GM18867 (cell line): ENCODE results near the gene SRF.
"Not testable (repeated sequence)": the region's sequence is repeated elsewhere in the genome, so short reads cannot be mapped to it uniquely, and the experiment has no call there.

ENCODE experiments used
- ATAC-seq: cut with Tn5 transposase; IDR thresholded peaks from one replicate; pipeline ENCODE4 v1.9.1; 2021; ENCODE audit warnings: mild to moderate bottlenecking, moderate library complexity; ENCODE audit not compliant: unreplicated experiment

The SRF gene

GRCh38 chr6:43170931-43171706, at the start of gene SRF:
SRF (plus strand) TSS chr6:43171269; CDS start chr6:43171657, 388 bp downstream.
- peak; percentile 54 for ATAC-seq

DNA sequence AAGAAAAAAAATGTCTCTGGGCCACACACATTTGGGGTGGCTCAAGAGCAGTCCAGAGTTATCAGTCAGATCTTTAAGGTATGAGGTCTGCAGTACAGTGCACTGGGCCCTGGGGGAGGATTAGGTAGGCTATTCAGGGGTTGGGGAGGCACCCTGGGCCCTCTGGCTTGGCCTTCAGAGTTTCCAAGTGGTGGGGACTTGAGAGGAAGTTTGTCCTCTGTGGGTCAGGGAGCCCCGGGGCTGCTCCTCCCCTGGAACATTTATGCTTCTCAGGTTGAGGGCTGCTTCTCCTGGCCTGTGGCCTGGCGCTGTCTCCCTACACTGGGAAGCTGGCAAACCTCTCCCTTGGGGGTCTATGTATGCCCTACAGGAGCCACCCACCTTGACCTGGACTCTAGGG, 48.9 kb upstream of the SRF start:
- ATAC-seq = no peak

DNA sequence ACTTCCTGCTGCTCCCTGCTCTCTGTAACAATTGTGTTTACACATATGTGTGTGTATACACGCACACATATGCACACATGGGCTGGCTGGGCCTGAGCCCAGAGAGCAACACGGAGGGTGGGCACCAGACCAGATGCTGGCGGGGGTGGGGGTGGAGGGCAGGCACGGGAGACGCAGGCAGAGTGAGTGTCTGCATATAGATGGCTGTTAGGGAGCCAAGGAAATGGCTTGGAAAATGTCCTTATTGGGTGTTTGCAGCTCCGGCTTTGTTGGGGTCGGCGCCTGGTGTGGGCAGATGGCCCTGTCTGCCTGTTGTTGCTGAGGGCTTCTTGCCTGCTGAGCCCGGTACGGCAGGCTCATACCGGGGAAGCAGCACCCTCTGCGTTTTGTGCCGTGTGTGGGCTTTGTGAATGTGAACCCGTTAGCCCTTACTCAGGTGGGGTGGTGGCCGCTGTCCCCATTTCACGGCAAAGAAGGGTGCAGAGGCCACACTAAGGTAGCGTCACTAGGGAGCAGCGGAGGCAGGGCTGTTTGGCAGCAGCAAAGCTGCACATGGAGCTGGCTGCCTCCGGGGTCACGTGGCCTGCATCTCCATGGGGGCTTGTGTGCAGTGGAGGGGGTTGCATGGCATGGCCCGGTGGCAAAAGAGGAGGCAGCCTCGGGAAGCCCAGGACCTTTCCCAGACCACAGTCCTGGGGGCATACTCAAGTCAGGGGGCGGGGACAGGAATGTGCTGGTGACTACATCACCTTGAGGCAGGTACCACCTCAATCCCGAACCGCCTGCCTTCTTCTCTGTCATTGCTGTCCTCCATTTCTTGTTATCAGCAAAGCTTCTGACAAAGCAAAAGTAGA, 47.4 kb upstream of the SRF start:
- no peak for ATAC-seq

DNA sequence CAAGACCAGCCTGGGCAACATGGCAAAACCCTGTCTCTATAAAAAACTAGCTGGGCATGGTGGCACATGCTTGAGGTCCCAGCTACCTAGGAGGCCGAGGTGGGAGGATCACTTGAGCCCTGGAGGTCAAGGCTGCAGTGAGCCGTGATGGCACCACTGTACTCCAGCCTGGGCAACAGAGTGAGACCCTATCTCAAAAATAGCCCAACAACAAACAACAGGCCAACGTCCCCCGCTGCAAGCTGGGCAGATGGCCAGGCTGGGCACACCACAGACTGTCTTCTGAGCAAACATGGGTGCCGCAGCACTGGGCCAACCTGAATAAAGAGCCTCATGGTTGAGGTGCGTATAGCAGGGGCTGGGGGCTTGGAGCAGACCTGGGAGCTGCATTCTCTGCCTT, 46.6 kb upstream of the SRF start:
- ATAC-seq = no peak

DNA sequence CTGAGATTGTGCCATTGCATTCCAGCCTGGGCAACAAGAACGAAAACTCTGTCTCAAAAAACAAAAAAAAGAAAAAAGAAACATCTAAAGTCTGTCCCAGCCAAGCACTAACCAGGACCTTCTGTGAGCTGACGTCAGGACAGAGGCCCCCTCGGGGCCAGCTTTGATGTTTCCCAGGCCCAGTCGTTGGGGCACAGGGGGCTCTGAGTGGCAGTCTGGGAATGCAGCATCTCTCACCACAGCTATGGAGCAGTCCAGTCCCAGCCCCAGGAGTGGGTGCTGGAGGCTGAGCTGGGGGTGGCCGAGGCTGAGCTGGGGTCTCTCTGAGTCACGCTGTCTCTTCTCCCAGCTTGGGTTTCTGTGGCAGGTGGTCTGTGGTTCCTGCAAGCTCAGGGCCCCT, 46.0 kb upstream of the SRF start:
- ATAC-seq = no peak

DNA sequence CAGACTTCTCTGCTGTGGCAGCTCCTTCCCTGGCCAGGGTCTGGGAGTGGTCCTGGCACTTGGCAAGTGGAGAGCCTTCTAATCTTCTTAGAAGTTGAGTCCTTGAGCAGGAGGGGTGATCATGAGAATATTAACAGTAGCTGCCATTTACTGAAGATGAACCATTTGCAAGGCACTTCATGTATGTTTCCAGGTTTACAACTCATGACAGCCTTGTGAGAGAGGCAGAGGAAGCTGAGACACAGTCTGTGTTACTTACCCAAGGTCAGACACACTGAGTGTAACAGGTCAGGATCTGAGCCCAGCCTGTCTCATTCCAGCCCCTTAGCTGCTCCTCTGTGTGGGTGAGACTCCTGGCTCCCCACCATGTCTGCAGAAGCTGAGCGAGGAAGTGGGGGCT, 45.5 kb upstream of the SRF start:
- no peak for ATAC-seq

DNA sequence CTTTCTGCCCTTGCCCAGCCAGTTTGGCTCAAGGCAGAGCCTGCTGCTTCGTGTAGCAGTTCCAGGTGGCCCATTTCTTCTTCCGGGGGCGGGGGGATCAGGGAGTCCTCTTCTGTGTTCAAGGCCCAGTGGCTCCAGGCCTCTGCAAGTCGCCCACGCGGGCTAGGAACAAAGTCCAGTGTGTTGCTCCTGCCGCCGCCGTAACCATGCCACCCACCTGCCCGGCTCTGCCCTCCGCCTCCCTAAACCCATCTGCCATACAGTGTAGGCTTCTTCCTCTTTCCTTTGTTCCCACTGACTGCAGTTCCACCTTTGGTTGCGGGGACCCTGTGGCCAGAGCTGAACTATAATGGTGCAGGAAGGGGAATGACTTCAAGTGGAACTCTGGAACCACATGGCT, 43.9 kb upstream of the SRF start:
- ATAC-seq = no peak

- no peak for ATAC-seq
These were observed 43.2 kb upstream of the SRF start for GRCh38 chr6:43127877-43128276.

DNA sequence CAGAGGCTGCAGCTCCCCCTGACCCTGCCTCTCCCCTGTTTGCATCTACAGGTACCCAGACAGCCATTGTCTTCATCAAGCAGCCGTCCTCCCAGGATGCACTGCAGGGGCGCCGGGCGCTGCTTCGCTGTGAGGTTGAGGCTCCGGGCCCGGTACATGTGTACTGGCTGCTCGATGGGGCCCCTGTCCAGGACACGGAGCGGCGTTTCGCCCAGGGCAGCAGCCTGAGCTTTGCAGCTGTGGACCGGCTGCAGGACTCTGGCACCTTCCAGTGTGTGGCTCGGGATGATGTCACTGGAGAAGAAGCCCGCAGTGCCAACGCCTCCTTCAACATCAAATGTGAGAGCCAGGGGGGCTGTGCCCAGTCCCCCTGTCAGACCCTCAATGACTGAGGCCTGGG, 42.1 kb upstream of the SRF start:
- ATAC-seq = no peak

GRCh38 chr6:43129434-43130194, 41.5 kb upstream of the SRF start:
- ATAC-seq = no peak

DNA sequence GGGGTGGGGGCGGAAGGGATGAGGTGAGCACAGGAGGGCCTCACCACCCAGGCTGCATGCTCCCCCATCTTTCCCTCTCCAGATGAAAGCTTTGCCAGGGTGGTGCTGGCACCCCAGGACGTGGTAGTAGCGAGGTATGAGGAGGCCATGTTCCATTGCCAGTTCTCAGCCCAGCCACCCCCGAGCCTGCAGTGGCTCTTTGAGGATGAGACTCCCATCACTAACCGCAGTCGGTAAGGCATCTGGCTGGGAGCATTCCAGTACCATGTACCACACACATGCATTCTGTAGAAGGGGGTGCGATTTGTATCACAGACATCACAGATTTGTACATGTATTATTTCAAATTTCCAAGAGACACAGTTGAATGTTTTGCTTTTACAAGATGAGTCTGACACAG, 40.6 kb upstream of the SRF start:
- no peak for ATAC-seq

DNA sequence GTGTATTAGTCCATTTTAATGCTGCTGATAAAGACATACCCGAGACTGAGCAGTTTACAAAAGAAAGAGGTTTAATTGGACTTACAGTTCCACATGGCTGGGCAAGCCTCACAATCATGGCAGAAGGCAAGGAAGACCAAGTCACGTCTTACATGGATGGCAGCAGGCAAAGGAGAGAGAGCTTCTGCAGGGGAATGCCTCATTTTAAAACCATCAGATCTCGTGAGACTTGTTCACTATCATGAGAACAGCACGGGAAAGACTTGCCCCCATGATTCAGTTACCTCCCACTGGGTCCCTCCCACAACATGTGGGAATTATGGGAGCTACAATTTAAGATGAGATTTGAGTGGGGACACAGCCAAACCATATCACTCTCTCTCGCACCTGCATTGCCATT, 39.7 kb upstream of the SRF start:
- not testable (repeated sequence) for ATAC-seq

- ATAC-seq = no peak
These were observed 32.8 kb upstream of the SRF start for GRCh38 chr6:43138267-43138666.

DNA sequence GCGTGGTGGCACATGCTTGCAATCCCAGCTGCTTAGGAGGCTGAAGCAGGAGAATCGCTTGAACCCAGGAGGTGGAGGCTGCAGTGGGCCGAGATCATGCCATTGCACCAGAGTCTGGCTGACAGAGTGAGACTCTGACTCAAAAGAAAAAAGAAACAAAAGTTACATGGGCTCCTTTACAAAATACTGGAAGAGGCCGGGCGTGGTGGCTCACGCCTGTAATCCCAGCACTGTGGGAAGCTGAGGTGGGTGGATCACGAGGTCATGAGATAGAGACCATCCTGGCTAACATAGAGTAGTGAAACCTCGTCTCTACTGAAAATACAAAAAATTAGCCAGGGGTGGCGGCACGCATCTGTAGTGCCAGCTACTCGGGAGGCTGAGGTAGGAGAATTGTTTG, 31.1 kb upstream of the SRF start:
- ATAC-seq = not testable (repeated sequence)

GRCh38 chr6:43141644-43142043, 29.4 kb upstream of the SRF start:
- no peak for ATAC-seq

GRCh38 chr6:43142101-43142500, 29.0 kb upstream of the SRF start:
- ATAC-seq = no peak

- ATAC-seq = peak; percentile 40
These were observed 27.6 kb upstream of the SRF start for GRCh38 chr6:43143235-43144128.

DNA sequence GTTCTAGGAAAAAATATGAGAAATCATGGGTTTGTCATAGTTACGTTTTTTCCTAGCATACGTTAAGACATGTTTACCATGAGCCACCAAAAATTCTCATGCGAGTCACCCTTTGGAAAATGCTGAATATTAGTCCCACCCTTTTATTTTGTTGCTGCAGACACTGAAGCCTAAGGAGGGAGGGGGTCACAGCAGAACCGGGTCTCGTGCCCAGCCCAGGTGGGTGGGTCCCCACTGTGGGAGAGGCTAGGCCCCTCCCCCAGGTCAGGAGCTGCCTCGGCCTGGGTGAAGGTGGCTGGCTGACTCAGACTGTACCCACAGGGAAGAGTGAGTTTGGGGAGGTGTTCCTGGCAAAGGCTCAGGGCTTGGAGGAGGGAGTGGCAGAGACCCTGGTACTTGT, 26.2 kb upstream of the SRF start:
- ATAC-seq = no peak

- no peak for ATAC-seq
These were observed 24.8 kb upstream of the SRF start for GRCh38 chr6:43146261-43146660.
